ENCODE measurements around the gene DBH. TPM values are rescaled to one million over a fixed set of nuclear protein-coding genes. Genes with fewer than 3 reads are reported as not detected.

Gene DBH
- total RNA-seq = not detected

- DNase-seq (no peak), ATAC-seq (replicated peaks in 1 of 2) (no peak)
- Mint-ChIP-seq H3K36me3 (ENCODE audit: insufficient read depth in 2 of 2) (no peaks in the 10 kb centered on the region), H3K4me1 (ENCODE audit: low read depth) (no peaks in the 10 kb centered on the region), H3K4me3 (no peak within 1 kb of the TSS), H3K9me3 (no peaks in the 10 kb centered on the region), H3K27me3 (ENCODE audit: low read depth) (no peaks in the 10 kb centered on the region), H3K27ac (no peak within 1 kb of the TSS)
Measured at GRCh38 chr9:133635533-133636531, at the start of gene DBH. TSS of gene DBH (plus strand) at chr9:133636363. CDS start at chr9:133636372, 9 bp downstream.

GRCh38 chr9:133587051-133587450 is 49.1 kb upstream of the DBH start:
- Mint-ChIP-seq H3K36me3 (ENCODE audit: insufficient read depth in 2 of 2) (peaks cover 2% of the 10 kb centered on the region in 2 donors), H3K4me1 (ENCODE audit: low read depth) (no peaks in the 10 kb centered on the region), H3K27me3 (ENCODE audit: low read depth) (peaks cover 37% of the 10 kb centered on the region), H3K9me3 (peaks cover 2 to 3% of the 10 kb centered on the region in 2 donors), H3K4me3 (no peak overlapping the region), H3K27ac (no peak overlapping the region)
- no peak for DNase-seq
- ATAC-seq (replicated peaks in 1 of 2) = no peak

- no peaks in the 10 kb centered on the region for H3K4me1 Mint-ChIP-seq (ENCODE audit: low read depth)
- peaks cover 2 to 3% of the 10 kb centered on the region in 2 donors for H3K9me3 Mint-ChIP-seq
- no peak for DNase-seq
- H3K27me3 Mint-ChIP-seq (ENCODE audit: low read depth) = peaks cover 35% of the 10 kb centered on the region
- ATAC-seq (replicated peaks in 1 of 2) = no peak
- peaks cover 2% of the 10 kb centered on the region in 2 donors for H3K36me3 Mint-ChIP-seq (ENCODE audit: insufficient read depth in 2 of 2)
- no peak overlapping the region for H3K27ac Mint-ChIP-seq
- no peak overlapping the region for H3K4me3 Mint-ChIP-seq
Measured at GRCh38 chr9:133587466-133587865, 48.7 kb upstream of the DBH start.

GRCh38 chr9:133589454-133590227 is 46.5 kb upstream of the DBH start:
- Mint-ChIP-seq H3K36me3 (ENCODE audit: insufficient read depth in 2 of 2) (peaks cover 2% of the 10 kb centered on the region in 2 donors), H3K27me3 (ENCODE audit: low read depth) (peaks cover 26% of the 10 kb centered on the region), H3K9me3 (peaks cover 2 to 3% of the 10 kb centered on the region in 2 donors), H3K27ac (no peak overlapping the region), H3K4me1 (ENCODE audit: low read depth) (no peaks in the 10 kb centered on the region), H3K4me3 (no peak overlapping the region)
- peak; percentile 49 to 52 for DNase-seq
- ATAC-seq (replicated peaks in 1 of 2) = no peak

GRCh38 chr9:133590231-133590855 is 45.8 kb upstream of the DBH start:
- Mint-ChIP-seq H3K4me3 (no peak overlapping the region), H3K36me3 (ENCODE audit: insufficient read depth in 2 of 2) (peaks cover 2% of the 10 kb centered on the region in 2 donors), H3K27ac (peak overlapping the region; percentile 44), H3K27me3 (ENCODE audit: low read depth) (peaks cover 22% of the 10 kb centered on the region), H3K4me1 (ENCODE audit: low read depth) (no peaks in the 10 kb centered on the region), H3K9me3 (peaks cover 2 to 3% of the 10 kb centered on the region in 2 donors)
- no peak for ATAC-seq (replicated peaks in 1 of 2)
- no peak for DNase-seq

- H3K4me1 Mint-ChIP-seq (ENCODE audit: low read depth) = no peaks in the 10 kb centered on the region
- peaks cover 2% of the 10 kb centered on the region in 2 donors for H3K36me3 Mint-ChIP-seq (ENCODE audit: insufficient read depth in 2 of 2)
- H3K4me3 Mint-ChIP-seq = no peak overlapping the region
- H3K9me3 Mint-ChIP-seq = peaks cover 2 to 3% of the 10 kb centered on the region in 2 donors
- peaks cover 13% of the 10 kb centered on the region for H3K27me3 Mint-ChIP-seq (ENCODE audit: low read depth)
- DNase-seq (no peak), ATAC-seq (replicated peaks in 1 of 2) (no peak)
- no peak overlapping the region for H3K27ac Mint-ChIP-seq
Measured at GRCh38 chr9:133591116-133591910, 44.9 kb upstream of the DBH start.

GRCh38 chr9:133591985-133592384 is 44.2 kb upstream of the DBH start:
- H3K27ac Mint-ChIP-seq = no peak overlapping the region
- peaks cover 7% of the 10 kb centered on the region for H3K27me3 Mint-ChIP-seq (ENCODE audit: low read depth)
- H3K9me3 Mint-ChIP-seq = peaks cover 4 to 5% of the 10 kb centered on the region in 2 donors
- H3K4me1 Mint-ChIP-seq (ENCODE audit: low read depth) = no peaks in the 10 kb centered on the region
- ATAC-seq (replicated peaks in 1 of 2) = no peak
- peaks cover 3% of the 10 kb centered on the region in 2 donors for H3K36me3 Mint-ChIP-seq (ENCODE audit: insufficient read depth in 2 of 2)
- H3K4me3 Mint-ChIP-seq = no peak overlapping the region
- DNase-seq = no peak

- Mint-ChIP-seq H3K27me3 (ENCODE audit: low read depth) (peaks cover 7% of the 10 kb centered on the region), H3K4me1 (ENCODE audit: low read depth) (no peaks in the 10 kb centered on the region), H3K36me3 (ENCODE audit: insufficient read depth in 2 of 2) (peaks cover 10 to 11% of the 10 kb centered on the region in 2 donors), H3K4me3 (no peak overlapping the region), H3K27ac (no peak overlapping the region), H3K9me3 (peaks cover 11% of the 10 kb centered on the region in 2 donors)
- DNase-seq = no peak
- ATAC-seq (replicated peaks in 1 of 2) = no peak
Measured at GRCh38 chr9:133592731-133593409, 43.3 kb upstream of the DBH start.

- Mint-ChIP-seq H3K9me3 (peaks cover 8 to 9% of the 10 kb centered on the region in 2 donors), H3K27ac (no peak overlapping the region), H3K36me3 (ENCODE audit: insufficient read depth in 2 of 2) (peaks cover 8 to 9% of the 10 kb centered on the region in 2 donors), H3K4me3 (no peak overlapping the region), H3K4me1 (ENCODE audit: low read depth) (no peaks in the 10 kb centered on the region), H3K27me3 (ENCODE audit: low read depth) (peaks cover under 1% of the 10 kb centered on the region)
- ATAC-seq (replicated peaks in 1 of 2) = no peak
- no peak for DNase-seq
Measured at GRCh38 chr9:133593587-133594253, 42.4 kb upstream of the DBH start.

GRCh38 chr9:133594310-133594709 is 41.9 kb upstream of the DBH start:
- Mint-ChIP-seq H3K27ac (no peak overlapping the region), H3K4me3 (no peak overlapping the region), H3K36me3 (ENCODE audit: insufficient read depth in 2 of 2) (peaks cover 8 to 9% of the 10 kb centered on the region in 2 donors), H3K4me1 (ENCODE audit: low read depth) (no peaks in the 10 kb centered on the region), H3K27me3 (ENCODE audit: low read depth) (no peaks in the 10 kb centered on the region), H3K9me3 (peaks cover 8 to 9% of the 10 kb centered on the region in 2 donors)
- ATAC-seq (replicated peaks in 1 of 2) (no peak), DNase-seq (no peak)

GRCh38 chr9:133595910-133596309 is 40.3 kb upstream of the DBH start:
- ATAC-seq (replicated peaks in 1 of 2) (no peak), DNase-seq (no peak)
- no peaks in the 10 kb centered on the region for H3K27me3 Mint-ChIP-seq (ENCODE audit: low read depth)
- no peak overlapping the region for H3K27ac Mint-ChIP-seq
- peaks cover 8 to 9% of the 10 kb centered on the region in 2 donors for H3K9me3 Mint-ChIP-seq
- H3K36me3 Mint-ChIP-seq (ENCODE audit: insufficient read depth in 2 of 2) = peaks cover 8 to 9% of the 10 kb centered on the region in 2 donors
- H3K4me3 Mint-ChIP-seq = no peak overlapping the region
- no peaks in the 10 kb centered on the region for H3K4me1 Mint-ChIP-seq (ENCODE audit: low read depth)

All from activated T-cell treated with anti-CD3 and anti-CD28 coated beads, Interleukin-2, amount 50 U/mL, for 72 hours (primary cell).